Mesothelial cell of epicardium (in vitro differentiated cells): ENCODE data around the gene FBXO41. TPM values are rescaled to one million over a fixed set of nuclear protein-coding genes. Genes with fewer than 3 reads are reported as not detected.

Experiments
- DNase-seq, 2 experiments: peaks; one replicate each; pipeline ENCODE4 v3.0.0; 2021; ENCODE audit warnings: low spot score in 2 of 2; ENCODE audit not compliant: unreplicated experiment in 2 of 2
- H3K27ac Mint-ChIP-seq: 2 replicates; pipeline ENCODE4 v1.8.0; 2021; ENCODE audit warnings: mixed read lengths
- H3K27me3 Mint-ChIP-seq: 2 replicates; pipeline ENCODE4 v1.8.0; 2021; ENCODE audit warnings: low read depth, mixed read lengths
- H3K36me3 Mint-ChIP-seq: 2 replicates; pipeline ENCODE4 v1.8.0; 2021; ENCODE audit warnings: mixed read lengths
- H3K4me1 Mint-ChIP-seq: 2 replicates; pipeline ENCODE4 v1.8.0; 2021; ENCODE audit warnings: mixed read lengths
- H3K4me3 Mint-ChIP-seq: 2 replicates; pipeline ENCODE4 v1.8.0; 2021; ENCODE audit warnings: mild to moderate bottlenecking, moderate library complexity, mixed read lengths
- H3K9me3 Mint-ChIP-seq: 2 replicates; pipeline ENCODE4 v1.8.0; 2021; ENCODE audit warnings: mixed read lengths
- total RNA-seq: library from RNA; stranded (reverse); gene quantifications from 3 replicates; pipeline ENCODE4 v1.2.1, GENCODE V29; 2021
- TF ChIP-seq, protein P1 (sequence below): fragments of 200-600 bp; sonication (generic); IDR thresholded peaks from one replicate; pipeline ENCODE4 v1.5.0; 2021; ENCODE audit warnings: antibody characterized with exemption; ENCODE audit not compliant: unreplicated experiment

FBXO41 gene
- total RNA-seq, 1 donor from 2014 or later, result 8.1 TPM

- peaks cover 6% of the 10 kb centered on the region for H3K36me3 Mint-ChIP-seq
These were observed 44.5 kb downstream of the FBXO41 start for GRCh38 chr2:73239776-73240175.

GRCh38 chr2:73238976-73239375 lies 45.3 kb downstream of the FBXO41 start:
- Mint-ChIP-seq H3K9me3 (no peaks in the 10 kb centered on the region), H3K27me3 (no peaks in the 10 kb centered on the region), H3K4me3 (no peak overlapping the region), H3K27ac (no peak overlapping the region), H3K4me1 (peaks cover 29% of the 10 kb centered on the region), H3K36me3 (peaks cover 2% of the 10 kb centered on the region)
- TF ChIP-seq, protein P1, sequence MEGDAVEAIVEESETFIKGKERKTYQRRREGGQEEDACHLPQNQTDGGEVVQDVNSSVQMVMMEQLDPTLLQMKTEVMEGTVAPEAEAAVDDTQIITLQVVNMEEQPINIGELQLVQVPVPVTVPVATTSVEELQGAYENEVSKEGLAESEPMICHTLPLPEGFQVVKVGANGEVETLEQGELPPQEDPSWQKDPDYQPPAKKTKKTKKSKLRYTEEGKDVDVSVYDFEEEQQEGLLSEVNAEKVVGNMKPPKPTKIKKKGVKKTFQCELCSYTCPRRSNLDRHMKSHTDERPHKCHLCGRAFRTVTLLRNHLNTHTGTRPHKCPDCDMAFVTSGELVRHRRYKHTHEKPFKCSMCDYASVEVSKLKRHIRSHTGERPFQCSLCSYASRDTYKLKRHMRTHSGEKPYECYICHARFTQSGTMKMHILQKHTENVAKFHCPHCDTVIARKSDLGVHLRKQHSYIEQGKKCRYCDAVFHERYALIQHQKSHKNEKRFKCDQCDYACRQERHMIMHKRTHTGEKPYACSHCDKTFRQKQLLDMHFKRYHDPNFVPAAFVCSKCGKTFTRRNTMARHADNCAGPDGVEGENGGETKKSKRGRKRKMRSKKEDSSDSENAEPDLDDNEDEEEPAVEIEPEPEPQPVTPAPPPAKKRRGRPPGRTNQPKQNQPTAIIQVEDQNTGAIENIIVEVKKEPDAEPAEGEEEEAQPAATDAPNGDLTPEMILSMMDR, result no peak
- DNase-seq, result no peak

More at GRCh38 chr2:73239776-73240175, 44.5 kb downstream of the FBXO41 start:
- H3K27me3 Mint-ChIP-seq, result no peaks in the 10 kb centered on the region
- peaks cover 34% of the 10 kb centered on the region for H3K4me1 Mint-ChIP-seq
- no peak for DNase-seq
- no peak overlapping the region for H3K4me3 Mint-ChIP-seq
- TF ChIP-seq, protein P1, result no peak
- no peaks in the 10 kb centered on the region for H3K9me3 Mint-ChIP-seq
- H3K27ac Mint-ChIP-seq, result no peak overlapping the region

GRCh38 chr2:73238149-73238548 lies 46.1 kb downstream of the FBXO41 start:
- H3K27ac Mint-ChIP-seq, result peak overlapping the region; percentile 34
- no peak for DNase-seq
- H3K4me1 Mint-ChIP-seq, result peaks cover 25% of the 10 kb centered on the region
- TF ChIP-seq, protein P1, result no peak
- no peaks in the 10 kb centered on the region for H3K9me3 Mint-ChIP-seq
- H3K4me3 Mint-ChIP-seq, result no peak overlapping the region
- H3K36me3 Mint-ChIP-seq, result no peaks in the 10 kb centered on the region
- H3K27me3 Mint-ChIP-seq, result no peaks in the 10 kb centered on the region

GRCh38 chr2:73237168-73237567 lies 47.1 kb downstream of the FBXO41 start:
- H3K4me1 Mint-ChIP-seq, result peaks cover 27% of the 10 kb centered on the region
- peak overlapping the region; percentile 4 for H3K27ac Mint-ChIP-seq
- H3K36me3 Mint-ChIP-seq, result no peaks in the 10 kb centered on the region
- H3K27me3 Mint-ChIP-seq, result no peaks in the 10 kb centered on the region
- no peaks in the 10 kb centered on the region for H3K9me3 Mint-ChIP-seq
- TF ChIP-seq, protein P1, result no peak
- no peak overlapping the region for H3K4me3 Mint-ChIP-seq
- DNase-seq, result no peak

DNA sequence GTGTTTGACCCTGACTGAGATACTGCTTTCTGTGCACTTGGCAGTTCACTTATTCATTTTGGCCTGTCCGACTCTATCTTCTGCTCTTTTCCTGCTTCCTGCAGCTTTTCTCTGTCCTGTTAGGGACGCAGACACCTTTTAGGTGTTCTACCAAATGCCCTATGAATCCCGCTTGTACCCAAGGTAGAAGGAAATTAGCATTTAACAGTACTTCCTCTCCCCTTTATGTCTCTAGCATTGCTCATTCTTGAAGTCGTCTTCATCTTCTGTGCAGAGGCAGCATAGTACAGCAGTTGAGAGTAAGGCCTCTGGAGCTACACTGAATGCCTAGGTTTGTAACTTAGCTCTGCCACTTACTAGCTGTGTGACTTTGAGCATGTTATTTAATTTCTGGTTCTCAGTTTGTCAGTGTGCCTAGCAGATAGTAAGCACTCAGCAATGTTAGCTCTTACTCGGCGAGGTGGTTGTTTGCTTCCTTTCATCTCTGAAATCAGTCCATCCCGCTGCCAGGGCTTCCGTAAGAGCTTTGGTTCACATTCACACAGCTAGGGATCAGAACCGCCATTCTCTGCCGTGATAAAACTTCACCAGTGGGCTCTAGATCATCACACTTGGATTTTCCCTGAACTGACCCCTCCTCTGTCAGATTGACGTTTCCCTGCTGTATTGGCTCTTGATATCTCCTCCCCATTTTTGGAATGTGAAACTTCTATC lies 48.8 kb downstream of the FBXO41 start:
- TF ChIP-seq, protein P1, result no peak
- no peaks in the 10 kb centered on the region for H3K27me3 Mint-ChIP-seq
- no peak for DNase-seq
- H3K9me3 Mint-ChIP-seq, result no peaks in the 10 kb centered on the region
- no peaks in the 10 kb centered on the region for H3K36me3 Mint-ChIP-seq
- peaks cover 27% of the 10 kb centered on the region for H3K4me1 Mint-ChIP-seq
- H3K4me3 Mint-ChIP-seq, result peak overlapping the region; percentile 95
- peak overlapping the region; percentile 96 for H3K27ac Mint-ChIP-seq
